Muscle of leg (tissue), 11 donors: ENCODE data around the gene BOD1L1. TPM values are rescaled to one million over a fixed set of nuclear protein-coding genes. Genes with fewer than 3 reads are reported as not detected.

Experiments used
- DNase-seq: peaks from one replicate; pipeline ENCODE4 v3.0.0; 2013
- H3K27ac ChIP-seq: one replicate; pipeline ENCODE4 v1.5.1; 2013; ENCODE audit warnings: mild to moderate bottlenecking, low read length, control low read depth
- H3K27me3 ChIP-seq: one replicate; pipeline ENCODE4 v1.6.1; 2013; ENCODE audit warnings: low read length; ENCODE audit not compliant: control insufficient read depth, insufficient read depth
- H3K36me3 ChIP-seq: one replicate; pipeline ENCODE4 v1.6.1; 2013; ENCODE audit warnings: low read length; ENCODE audit not compliant: control insufficient read depth, insufficient read depth
- H3K4me1 ChIP-seq: one replicate; pipeline ENCODE4 v1.6.1; 2013; ENCODE audit warnings: low read length; ENCODE audit not compliant: control insufficient read depth, insufficient read depth
- H3K4me3 ChIP-seq: one replicate; pipeline ENCODE4 v1.5.1; 2013; ENCODE audit warnings: low read length, control low read depth
- H3K9me3 ChIP-seq: replicated peaks from 2 replicates; pipeline ENCODE4 v1.6.1; 2013; ENCODE audit warnings: low read depth, low read length; ENCODE audit not compliant: control insufficient read depth
- WGBS: methylation state at CpG from one replicate; pipeline ENCODE4 v1.1.5; 2013; ENCODE audit warnings: missing lambda C conversion rate; ENCODE audit not compliant: insufficient coverage; 5-methylcytosine and 5-hydroxymethylcytosine counted together
- polyA plus RNA-seq, 8 donors: library from polyadenylated mRNA; unstranded; fragments of 120-200 nt; gene quantifications; one replicate each; pipeline versions ENCODE4 v1.2.1 to v1.2.3, GENCODE V29; 2013; ENCODE audit warnings: inconsistent platforms in 1 of 8, low replicate concordance in 1 of 8; ENCODE audit not compliant: insufficient read length in 8 of 8, insufficient read depth in 1 of 8
- total RNA-seq: library from RNA; stranded (reverse); fragments of 120-200 nt; gene quantifications from one replicate; pipeline ENCODE4 v1.2.4, GENCODE V29; 2013

Gene BOD1L1
- total and polyA plus RNA-seq, 9 donors = 25.5 to 39.8 (median 32.1) TPM

DNA sequence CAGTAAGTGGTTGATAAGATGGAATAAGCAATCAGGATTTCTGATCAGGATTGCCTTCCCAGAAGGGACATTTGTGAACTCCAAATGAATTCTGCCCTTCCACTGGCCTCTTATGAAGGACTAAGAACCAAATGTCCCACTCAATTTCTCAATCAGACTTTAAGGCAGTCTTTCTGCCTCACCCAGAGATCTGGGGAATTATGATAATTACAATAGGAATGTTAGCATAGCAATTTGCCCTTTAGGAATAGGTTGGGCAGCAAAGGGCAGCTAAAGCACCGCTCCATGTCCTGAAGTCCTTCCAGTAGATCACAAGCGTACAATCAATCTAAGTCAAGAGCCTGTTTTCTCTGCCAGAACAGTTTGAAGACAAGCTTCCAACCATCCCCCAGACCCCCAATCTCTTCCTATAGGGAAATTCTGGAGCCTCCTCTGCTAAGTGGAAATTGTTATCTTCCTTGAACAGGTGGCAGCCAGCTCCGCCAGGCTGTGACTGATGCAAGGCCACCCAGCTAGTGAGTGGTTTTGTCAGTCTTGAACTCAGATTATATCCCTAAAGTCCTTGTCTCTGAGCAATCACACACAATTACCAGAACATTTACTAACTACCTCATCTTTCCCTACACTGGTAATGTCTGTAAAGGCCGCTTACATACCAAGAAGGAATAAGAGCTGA, 101.8 kb downstream of the BOD1L1 start:
- Histone ChIP-seq H3K9me3 (peaks cover 12% of the 10 kb centered on the region), H3K4me1 (peaks cover 8% of the 10 kb centered on the region), H3K27me3 (peaks cover 93% of the 10 kb centered on the region), H3K4me3 (no peak overlapping the region), H3K27ac (no peak overlapping the region), H3K36me3 (no peaks in the 10 kb centered on the region)
- 15% methylated on average over 2 of the region's 4 CpGs for WGBS
- DNase-seq = no peak

DNA sequence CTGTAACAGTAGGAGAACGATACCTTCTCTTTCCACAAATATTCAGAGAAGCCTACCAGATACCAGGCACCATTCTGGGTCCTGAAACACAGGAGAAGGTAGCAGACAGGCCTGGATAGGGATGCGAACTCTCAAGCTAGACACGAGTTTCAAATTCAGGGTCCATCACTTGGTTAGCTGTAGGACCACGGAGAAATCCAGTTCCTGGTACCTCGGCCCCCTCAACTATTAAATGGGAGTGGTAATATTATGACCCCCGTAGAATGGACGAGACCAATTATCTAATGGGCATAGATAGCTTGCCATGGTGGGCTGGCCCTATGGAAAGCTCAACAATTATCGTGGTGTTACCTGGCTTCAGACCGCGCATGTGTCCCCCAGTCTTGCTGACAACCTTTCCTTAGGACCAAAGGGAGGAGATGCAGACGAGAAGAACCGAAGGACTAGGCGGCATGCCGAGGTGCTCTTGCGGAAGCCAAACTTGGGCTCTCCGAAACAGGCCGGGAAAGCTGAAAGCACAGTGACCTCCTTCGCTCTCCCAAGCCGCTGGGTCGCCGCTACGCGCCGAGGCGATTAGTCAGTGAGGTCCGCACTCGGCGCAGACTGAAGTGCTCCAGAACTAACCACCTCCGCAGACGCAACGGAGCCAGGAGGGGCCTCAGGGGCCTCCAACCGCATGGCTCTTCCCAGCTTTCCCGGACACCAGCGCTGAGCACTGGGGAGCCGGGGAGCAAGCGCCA, 102.9 kb downstream of the BOD1L1 start:
- H3K36me3 ChIP-seq = no peaks in the 10 kb centered on the region
- H3K9me3 ChIP-seq = peaks cover 12% of the 10 kb centered on the region
- no peak for DNase-seq
- 3% methylated on average over 29 of the region's 36 CpGs for WGBS
- H3K4me1 ChIP-seq = peaks cover 8% of the 10 kb centered on the region
- H3K27ac ChIP-seq = no peak overlapping the region
- no peak overlapping the region for H3K4me3 ChIP-seq
- H3K27me3 ChIP-seq = peaks cover 82% of the 10 kb centered on the region

- Histone ChIP-seq H3K4me3 (no peak overlapping the region), H3K36me3 (no peaks in the 10 kb centered on the region), H3K4me1 (peaks cover 4% of the 10 kb centered on the region), H3K9me3 (peaks cover 12% of the 10 kb centered on the region), H3K27ac (no peak overlapping the region), H3K27me3 (peaks cover 74% of the 10 kb centered on the region)
- DNase-seq = no peak
- 9% methylated on average over 35 of the region's 59 CpGs for WGBS
Measured at GRCh38 chr4:13523591-13524503, 103.7 kb downstream of the BOD1L1 start.

DNA sequence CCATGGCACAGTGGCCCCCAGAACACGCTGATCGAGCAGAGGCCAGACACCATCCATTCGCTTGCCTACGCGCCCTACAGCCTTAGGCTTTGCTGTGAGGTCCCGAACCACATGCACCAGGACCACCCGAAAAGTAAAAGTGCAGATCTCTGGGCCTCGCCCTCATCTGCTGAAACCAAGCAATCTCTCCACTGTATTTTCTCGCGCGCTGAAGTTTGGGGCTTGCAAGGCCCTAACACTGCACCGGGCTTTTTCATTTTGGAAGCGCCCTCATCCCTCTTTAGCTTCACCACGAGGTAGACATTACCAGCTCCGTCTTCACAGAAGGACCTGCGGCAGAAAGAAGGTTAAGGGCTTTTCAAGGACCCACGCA, 104.4 kb downstream of the BOD1L1 start:
- no peak for DNase-seq
- H3K27me3 ChIP-seq = peaks cover 69% of the 10 kb centered on the region
- H3K9me3 ChIP-seq = peaks cover 12% of the 10 kb centered on the region
- no peak overlapping the region for H3K27ac ChIP-seq
- no peaks in the 10 kb centered on the region for H3K36me3 ChIP-seq
- no peak overlapping the region for H3K4me3 ChIP-seq
- 10% methylated on average over 15 of the region's 17 CpGs for WGBS
- peaks cover 2% of the 10 kb centered on the region for H3K4me1 ChIP-seq

DNA sequence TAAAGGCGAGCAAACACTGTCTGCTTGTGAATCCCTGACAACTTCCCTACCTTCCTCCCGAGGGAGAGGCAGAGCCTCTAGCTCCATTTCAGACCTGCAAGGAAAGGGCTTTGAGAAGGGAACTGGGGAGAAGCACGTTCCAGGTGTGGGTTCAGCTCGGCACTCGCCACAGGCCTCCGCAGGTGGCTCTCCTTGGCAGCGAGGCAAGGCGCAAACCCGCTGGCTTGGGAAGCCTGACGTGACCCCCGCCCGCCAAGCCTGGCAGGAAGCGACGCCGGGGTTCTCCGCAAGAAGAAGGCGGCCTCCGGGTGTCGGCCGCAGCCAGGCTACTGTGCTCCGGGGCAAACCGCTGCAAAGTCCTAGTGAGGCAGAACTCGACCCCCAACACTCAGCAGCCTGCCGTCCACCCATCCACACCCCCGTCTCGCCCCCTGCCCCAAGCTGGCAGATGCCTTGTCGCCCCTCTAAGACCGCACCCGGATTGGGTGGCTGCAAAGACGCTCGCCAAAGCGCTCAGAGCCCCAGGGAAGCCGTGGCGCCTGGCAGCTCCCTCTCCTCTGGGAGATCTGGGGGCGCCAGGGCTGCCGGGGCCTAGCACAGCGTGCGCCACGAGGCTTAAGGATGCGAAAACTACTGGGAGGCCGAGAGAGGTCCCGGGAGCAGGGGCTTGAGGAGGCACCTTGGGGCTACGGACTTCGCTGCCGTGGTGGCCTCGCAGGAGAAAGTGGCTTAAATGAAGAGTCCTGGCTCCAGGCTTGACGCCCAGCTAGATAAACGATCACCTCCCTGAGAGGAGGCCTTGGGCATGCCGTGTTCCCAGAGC, 105.0 kb downstream of the BOD1L1 start:
- H3K27ac ChIP-seq = no peak overlapping the region
- H3K36me3 ChIP-seq = no peaks in the 10 kb centered on the region
- peaks cover 12% of the 10 kb centered on the region for H3K9me3 ChIP-seq
- H3K4me3 ChIP-seq = no peak overlapping the region
- H3K4me1 ChIP-seq = no peaks in the 10 kb centered on the region
- DNase-seq = no peak
- WGBS = 4% methylated on average over 46 of the region's 49 CpGs
- H3K27me3 ChIP-seq = peaks cover 63% of the 10 kb centered on the region

DNA sequence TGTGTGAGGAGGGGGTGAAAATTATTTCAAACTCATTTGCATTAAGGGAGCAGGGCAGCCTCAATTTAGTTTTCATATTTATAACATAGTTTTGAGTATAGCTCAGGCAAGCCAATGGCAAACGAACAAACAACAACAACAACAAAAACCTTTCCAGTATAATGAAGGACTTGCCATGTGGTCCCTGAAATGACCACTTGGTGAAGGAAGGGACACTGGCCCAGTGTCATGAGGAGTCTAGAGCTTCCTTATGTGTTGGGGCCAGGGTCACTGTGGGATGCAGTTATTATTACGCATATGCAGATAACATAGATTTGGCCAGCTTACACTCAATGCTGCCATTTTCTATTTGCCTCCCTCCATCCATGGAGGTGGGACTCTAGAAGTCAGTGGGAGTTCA, 106.5 kb downstream of the BOD1L1 start:
- Histone ChIP-seq H3K4me1 (no peaks in the 10 kb centered on the region), H3K27ac (no peak overlapping the region), H3K36me3 (no peaks in the 10 kb centered on the region), H3K4me3 (no peak overlapping the region), H3K27me3 (peaks cover 48% of the 10 kb centered on the region), H3K9me3 (peaks cover 12% of the 10 kb centered on the region)
- no peak for DNase-seq
- no CpG with 5 or more reads among the region's 2 CpGs for WGBS

Other genes with a start within 250 kb of the BOD1L1 start
- gene RAB28, start 143.4 kb downstream of the BOD1L1 start, total RNA-seq = 13.9 TPM
- gene RAB28, start 143.4 kb downstream of the BOD1L1 start, polyA plus RNA-seq = 10 to 100 TPM; 14.3 to 20.4 (median 17.2) TPM
- 0.18 TPM for gene NKX3-2, start 83.2 kb downstream of the BOD1L1 start, total RNA-seq
- under 1 TPM; 0.09 to 0.84 (median 0.20) TPM for gene NKX3-2, start 83.2 kb downstream of the BOD1L1 start, polyA plus RNA-seq